ENCODE results near the gene APOLD1.

APOLD1 gene

DNA sequence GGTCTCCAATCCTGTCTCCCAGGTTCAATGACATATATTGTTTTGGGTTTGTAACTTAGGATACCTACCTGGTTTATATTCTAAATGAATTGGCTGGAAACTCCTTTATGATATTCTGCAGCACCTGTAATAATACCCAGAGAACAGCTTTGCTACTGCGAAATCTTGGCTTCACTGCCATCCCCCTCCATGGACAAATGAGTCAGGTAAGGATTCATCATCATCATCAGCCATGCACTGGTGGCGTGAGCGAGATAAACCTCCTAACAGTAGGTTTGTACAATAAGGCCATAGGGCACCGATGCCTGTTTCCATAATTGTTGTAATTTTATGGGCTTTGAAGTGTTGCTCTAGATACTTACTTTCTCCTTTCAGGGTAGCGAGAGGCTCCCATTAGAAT lies 38.4 kb downstream of the APOLD1 start:
- DNase-seq (ENCODE audit: extremely low read depth, insufficient read length), result no peak
- TF ChIP-seq, protein P1, sequence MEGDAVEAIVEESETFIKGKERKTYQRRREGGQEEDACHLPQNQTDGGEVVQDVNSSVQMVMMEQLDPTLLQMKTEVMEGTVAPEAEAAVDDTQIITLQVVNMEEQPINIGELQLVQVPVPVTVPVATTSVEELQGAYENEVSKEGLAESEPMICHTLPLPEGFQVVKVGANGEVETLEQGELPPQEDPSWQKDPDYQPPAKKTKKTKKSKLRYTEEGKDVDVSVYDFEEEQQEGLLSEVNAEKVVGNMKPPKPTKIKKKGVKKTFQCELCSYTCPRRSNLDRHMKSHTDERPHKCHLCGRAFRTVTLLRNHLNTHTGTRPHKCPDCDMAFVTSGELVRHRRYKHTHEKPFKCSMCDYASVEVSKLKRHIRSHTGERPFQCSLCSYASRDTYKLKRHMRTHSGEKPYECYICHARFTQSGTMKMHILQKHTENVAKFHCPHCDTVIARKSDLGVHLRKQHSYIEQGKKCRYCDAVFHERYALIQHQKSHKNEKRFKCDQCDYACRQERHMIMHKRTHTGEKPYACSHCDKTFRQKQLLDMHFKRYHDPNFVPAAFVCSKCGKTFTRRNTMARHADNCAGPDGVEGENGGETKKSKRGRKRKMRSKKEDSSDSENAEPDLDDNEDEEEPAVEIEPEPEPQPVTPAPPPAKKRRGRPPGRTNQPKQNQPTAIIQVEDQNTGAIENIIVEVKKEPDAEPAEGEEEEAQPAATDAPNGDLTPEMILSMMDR (IDR thresholded peaks at IDR 0.05; ENCODE audit: insufficient read depth, low read length, poor library complexity, severe bottlenecking), result no peak
- Histone ChIP-seq H3K27me3 (replicated peaks; ENCODE audit: control insufficient read depth, insufficient read depth, low read length) (no peaks in the 10 kb centered on the region), H3K36me3 (ENCODE audit: control insufficient read depth, insufficient read depth, low read length) (peaks cover 14% of the 10 kb centered on the region), H3K4me3 (replicated peaks; ENCODE audit: low read depth, low read length) (no peak overlapping the region)

DNA sequence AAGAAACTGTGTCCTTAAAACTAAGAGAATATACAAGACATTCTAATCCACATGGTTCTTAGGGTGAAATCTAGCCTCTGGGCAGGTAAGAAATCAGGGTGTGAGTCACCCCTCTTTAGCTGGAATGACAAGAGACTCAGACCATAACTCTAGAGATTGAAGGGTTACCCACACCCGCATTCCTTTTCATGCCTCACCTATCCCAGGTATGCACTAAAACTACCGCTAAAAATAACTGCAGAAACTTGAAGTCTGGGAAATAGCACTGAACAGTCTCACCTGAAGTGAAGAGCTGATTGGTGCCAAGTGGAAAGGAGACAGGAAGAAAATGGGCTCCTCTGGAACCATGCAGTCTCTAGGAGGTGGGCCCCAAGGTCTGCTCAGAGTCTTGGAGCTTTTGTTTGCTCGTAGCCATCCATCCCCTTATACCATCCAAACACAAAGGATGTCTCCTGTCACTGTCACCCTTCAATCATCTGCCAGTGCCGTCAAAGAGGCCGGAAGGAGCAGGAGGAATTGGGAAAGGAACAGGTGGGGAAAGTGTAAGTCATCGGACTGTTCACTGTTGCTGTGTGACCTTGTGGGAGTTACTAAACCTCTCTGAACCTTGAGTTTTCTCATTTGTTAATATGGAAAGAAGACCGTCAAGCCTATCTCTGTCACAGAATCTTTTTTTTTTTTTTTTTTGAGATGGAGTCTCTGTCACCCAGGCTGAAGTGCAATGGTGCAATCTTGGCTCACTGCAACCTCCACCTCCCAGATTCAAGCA lies 50.1 kb downstream of the APOLD1 start:
- no peak overlapping the region for H3K4me3 ChIP-seq (replicated peaks; ENCODE audit: low read depth, low read length)
- H3K36me3 ChIP-seq (ENCODE audit: control insufficient read depth, insufficient read depth, low read length), result peaks cover 17% of the 10 kb centered on the region
- DNase-seq (ENCODE audit: extremely low read depth, insufficient read length), result no peak
- TF ChIP-seq, protein P1 (IDR thresholded peaks at IDR 0.05; ENCODE audit: insufficient read depth, low read length, poor library complexity, severe bottlenecking), result no peak
- no peaks in the 10 kb centered on the region for H3K27me3 ChIP-seq (replicated peaks; ENCODE audit: control insufficient read depth, insufficient read depth, low read length)

DNA sequence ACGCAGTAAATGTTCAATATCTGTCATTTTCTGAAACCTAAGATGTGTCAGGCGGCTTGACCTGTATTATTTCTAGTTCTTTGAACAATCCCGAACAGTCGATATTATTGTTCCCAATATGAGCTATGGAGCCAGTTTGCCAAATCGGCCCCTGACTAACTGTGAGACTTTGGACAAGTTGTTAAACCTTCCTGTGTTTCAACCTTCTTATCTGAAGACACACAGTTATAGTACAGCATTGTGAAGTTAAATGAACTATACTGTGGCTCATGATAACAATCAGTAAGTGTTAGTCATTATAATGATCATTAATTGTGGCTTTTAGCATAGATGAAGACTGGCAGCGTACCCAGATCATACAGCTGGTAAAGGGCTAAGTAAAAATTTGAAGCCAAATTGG lies 51.1 kb downstream of the APOLD1 start:
- Histone ChIP-seq H3K36me3 (ENCODE audit: control insufficient read depth, insufficient read depth, low read length) (peaks cover 17% of the 10 kb centered on the region), H3K4me3 (replicated peaks; ENCODE audit: low read depth, low read length) (no peak overlapping the region), H3K27me3 (replicated peaks; ENCODE audit: control insufficient read depth, insufficient read depth, low read length) (no peaks in the 10 kb centered on the region)
- TF ChIP-seq, protein P1 (IDR thresholded peaks at IDR 0.05; ENCODE audit: insufficient read depth, low read length, poor library complexity, severe bottlenecking), result no peak
- no peak for DNase-seq (ENCODE audit: extremely low read depth, insufficient read length)

DNA sequence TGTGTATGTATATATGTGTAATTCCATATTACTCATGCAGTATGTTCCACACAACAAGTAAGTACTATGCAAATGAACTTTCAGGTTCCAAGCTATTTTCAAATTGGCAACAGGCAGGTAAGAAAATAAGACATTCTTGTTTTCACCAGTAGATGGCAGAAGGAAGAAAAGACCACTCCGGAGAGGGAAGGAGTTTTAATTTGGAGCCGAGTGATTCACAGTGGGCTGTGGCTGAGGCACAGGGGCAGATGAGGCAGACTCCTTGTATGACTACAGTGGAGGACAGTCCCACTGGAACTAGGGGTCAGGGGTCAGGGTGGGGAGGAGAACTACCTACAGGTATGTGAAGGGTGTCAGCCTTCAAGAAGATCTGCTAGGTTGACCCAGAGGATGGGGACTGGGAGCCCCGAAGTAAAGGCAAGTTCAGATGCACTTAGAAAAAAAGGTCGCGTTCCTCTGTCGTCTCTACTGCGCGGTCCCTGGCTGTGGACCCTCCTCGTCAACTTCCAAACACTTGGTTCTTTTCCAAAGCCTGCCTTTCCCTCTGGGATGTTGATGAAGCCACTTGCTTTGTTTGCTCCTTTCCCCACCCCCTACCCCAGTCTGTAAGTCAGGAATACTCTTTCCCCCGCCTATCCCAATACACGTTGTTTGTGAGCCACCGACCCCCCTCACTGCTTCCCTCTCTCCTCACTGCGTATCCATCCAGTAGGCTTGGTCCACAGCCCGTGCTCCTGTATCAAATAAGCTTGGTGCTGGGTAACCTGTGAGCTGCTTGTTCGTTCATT lies 51.8 kb downstream of the APOLD1 start:
- peak; percentile 19 for DNase-seq (ENCODE audit: extremely low read depth, insufficient read length)
- H3K27me3 ChIP-seq (replicated peaks; ENCODE audit: control insufficient read depth, insufficient read depth, low read length), result no peaks in the 10 kb centered on the region
- peaks cover 15% of the 10 kb centered on the region for H3K36me3 ChIP-seq (ENCODE audit: control insufficient read depth, insufficient read depth, low read length)
- TF ChIP-seq, protein P1 (IDR thresholded peaks at IDR 0.05; ENCODE audit: insufficient read depth, low read length, poor library complexity, severe bottlenecking), result peak; percentile 67
- no peak overlapping the region for H3K4me3 ChIP-seq (replicated peaks; ENCODE audit: low read depth, low read length)

DNA sequence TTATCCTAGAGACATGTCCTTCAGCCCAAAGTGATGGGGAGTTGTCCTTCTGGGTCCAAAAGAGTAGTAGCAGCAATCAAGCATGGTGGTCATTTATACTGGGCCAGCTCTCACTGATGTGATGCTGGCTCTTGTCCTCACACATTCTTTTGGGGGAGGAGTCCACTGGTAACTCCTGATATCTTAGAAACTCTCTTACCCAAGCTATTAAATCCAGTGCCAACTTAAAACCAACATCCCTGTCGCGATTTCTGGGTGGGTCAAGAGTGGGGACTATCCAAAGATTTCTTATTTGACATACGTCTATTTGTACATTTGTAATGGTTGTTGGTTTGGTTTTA lies 52.3 kb downstream of the APOLD1 start:
- H3K4me3 ChIP-seq (replicated peaks; ENCODE audit: low read depth, low read length), result no peak overlapping the region
- H3K36me3 ChIP-seq (ENCODE audit: control insufficient read depth, insufficient read depth, low read length), result peaks cover 11% of the 10 kb centered on the region
- H3K27me3 ChIP-seq (replicated peaks; ENCODE audit: control insufficient read depth, insufficient read depth, low read length), result no peaks in the 10 kb centered on the region
- TF ChIP-seq, protein P1 (IDR thresholded peaks at IDR 0.05; ENCODE audit: insufficient read depth, low read length, poor library complexity, severe bottlenecking), result no peak
- DNase-seq (ENCODE audit: extremely low read depth, insufficient read length), result no peak
